BLaER1 treated with 17β-estradiol and CSF1 and Interleukin-3, amounts not matched to agents 10 nM and 100 nM (cell line): ENCODE results near the gene SEMA3G.
A peak's percentile ranks its signal among the peaks of the same experiment; 100 is the strongest.

Experiments used
- H3K27ac ChIP-seq, 11 experiments: shearing (Covaris generic); formaldehyde crosslinking; 2 replicates each; pipeline ENCODE4 v1.8.1; 2022
- H3K27me3 ChIP-seq, 11 experiments: shearing (Covaris generic); formaldehyde crosslinking; 2 replicates each; pipeline ENCODE4 v1.8.1; 2022
- H3K36me3 ChIP-seq, 11 experiments: shearing (Covaris generic); formaldehyde crosslinking; 2 replicates each; pipeline ENCODE4 v1.8.1; 2022
- H3K4me1 ChIP-seq, 10 experiments: shearing (Covaris generic); formaldehyde crosslinking; 2 replicates each; pipeline ENCODE4 v1.8.1; 2022
- H3K4me2 ChIP-seq, 11 experiments: shearing (Covaris generic); formaldehyde crosslinking; 2 replicates each; pipeline ENCODE4 v1.8.1; 2022
- H3K4me3 ChIP-seq, 10 experiments: shearing (Covaris generic); formaldehyde crosslinking; 2 replicates each; pipeline ENCODE4 v1.8.1; 2022
- H3K9ac ChIP-seq, 11 experiments: shearing (Covaris generic); formaldehyde crosslinking; 2 replicates each; pipeline ENCODE4 v1.8.1; 2022
- H3K9me3 ChIP-seq, 11 experiments: shearing (Covaris generic); formaldehyde crosslinking; replicated peaks in 1 of 11; 2 replicates each; pipeline ENCODE4 v1.8.1; 2022
- H4K20me1 ChIP-seq, 11 experiments: shearing (Covaris generic); formaldehyde crosslinking; 2 replicates each; pipeline ENCODE4 v1.8.1; 2022
- Cebpa-rat ChIP-seq, 11 experiments: shearing (Covaris generic); IDR thresholded peaks; 2 replicates each; pipeline ENCODE4 v1.8.1; 2022

SEMA3G gene

GRCh38 chr3:52458031-52458760, 13.3 kb upstream of the SEMA3G start:
- Histone ChIP-seq H4K20me1 (peaks cover 27 to 67% (median 47%) of the 10 kb centered on the region in 11 experiments; a peak in 19 of 22 replicates), H3K36me3 (peaks cover 56 to 65% (median 62%) of the 10 kb centered on the region in 11 experiments), H3K9me3 (no peaks in the 10 kb centered on the region), H3K4me2 (peak overlapping the region in 9 of 11 experiments; percentile 87 to 99 (median 96); a peak in 13 of 22 replicates), H3K27ac (no peak overlapping the region), H3K4me3 (0 out of 20 replicates have a peak overlapping the region, but pooled peaks of 1 of the 10 experiments have one; percentile 98), H3K27me3 (no peaks in the 10 kb centered on the region), H3K4me1 (peaks cover 25 to 87% (median 48%) of the 10 kb centered on the region in 10 experiments), H3K9ac (0 out of 22 replicates have a peak overlapping the region, but pooled peaks of 1 of the 11 experiments have one; percentile 2)
- no peak for TF ChIP-seq Cebpa-rat (IDR thresholded peaks at IDR 0.05)

GRCh38 chr3:52456800-52457183, 11.9 kb upstream of the SEMA3G start:
- TF ChIP-seq Cebpa-rat (IDR thresholded peaks at IDR 0.05) = no peak
- Histone ChIP-seq H3K4me3 (peak overlapping the region; percentile 82 to 98 (median 92)), H3K9ac (peak overlapping the region; percentile 90 to 99 (median 95)), H3K4me1 (peaks cover 25 to 80% (median 44%) of the 10 kb centered on the region in 10 experiments), H3K9me3 (no peaks in the 10 kb centered on the region), H3K27me3 (no peaks in the 10 kb centered on the region), H3K36me3 (peaks cover 44 to 51% (median 48%) of the 10 kb centered on the region in 11 experiments), H3K27ac (peak overlapping the region in 10 of 11 experiments; percentile 80 to 94 (median 90); a peak in 17 of 22 replicates), H3K4me2 (peak overlapping the region; percentile 87 to 99 (median 96)), H4K20me1 (peaks cover 13 to 53% (median 33%) of the 10 kb centered on the region in 11 experiments; a peak in 17 of 22 replicates)

DNA sequence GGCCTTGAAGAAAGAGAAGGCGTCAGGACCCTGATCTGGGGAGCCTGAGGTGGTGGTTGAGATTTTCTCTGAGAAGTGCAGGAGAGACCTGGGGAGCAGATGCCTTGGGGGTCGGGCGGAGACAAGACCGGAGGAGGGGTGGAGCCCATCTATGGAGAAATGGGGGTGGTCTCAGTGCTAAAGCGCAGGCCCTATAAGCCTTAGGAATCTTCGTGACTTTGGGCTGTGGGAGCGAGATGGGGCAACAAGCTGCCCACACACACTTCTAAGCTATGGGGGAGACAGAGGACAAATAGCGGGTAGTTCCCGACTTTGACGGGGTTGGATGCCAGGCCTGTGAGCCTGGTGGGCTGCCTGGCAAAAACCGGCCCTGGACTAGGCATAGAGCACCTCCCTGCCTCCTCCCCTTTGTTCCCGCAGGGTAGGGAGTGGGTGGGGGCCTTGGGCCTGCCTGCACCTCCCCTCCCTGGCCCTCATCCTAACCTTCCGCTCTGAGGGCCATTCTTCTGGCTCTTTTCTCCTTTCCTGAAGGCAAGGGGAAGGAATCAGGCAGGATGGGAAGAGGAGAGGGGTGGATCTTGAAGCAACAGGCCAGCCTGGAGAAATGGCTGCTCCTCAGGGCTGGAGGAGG, 11.4 kb upstream of the SEMA3G start:
- Histone ChIP-seq H3K4me2 (peak overlapping the region; percentile 87 to 99 (median 96)), H3K36me3 (peaks cover 39 to 46% (median 43%) of the 10 kb centered on the region in 11 experiments), H3K9ac (peak overlapping the region; percentile 90 to 99 (median 95)), H4K20me1 (peaks cover 11 to 48% (median 30%) of the 10 kb centered on the region in 11 experiments; a peak in 17 of 22 replicates), H3K4me1 (peaks cover 25 to 75% (median 44%) of the 10 kb centered on the region in 10 experiments), H3K9me3 (no peaks in the 10 kb centered on the region), H3K4me3 (peak overlapping the region; percentile 82 to 98 (median 92)), H3K27me3 (no peaks in the 10 kb centered on the region), H3K27ac (peak overlapping the region; percentile 74 to 94 (median 89))
- TF ChIP-seq Cebpa-rat (IDR thresholded peaks at IDR 0.05) = no peak

GRCh38 chr3:52455283-52456168, 10.6 kb upstream of the SEMA3G start, which contains the start of gene NISCH:
Gene NISCH, plus strand, starts transcription at chr3:52455604. Its CDS starts 38 bp downstream, at chr3:52455642.
- peaks cover 11 to 40% (median 25%) of the 10 kb centered on the region in 11 experiments; a peak in 17 of 22 replicates for H4K20me1 ChIP-seq

GRCh38 chr3:52454938-52455282, 10.0 kb upstream of the SEMA3G start:
- H3K27ac ChIP-seq = peak overlapping the region; percentile 68 to 91 (median 82)

More at GRCh38 chr3:52455283-52456168, 10.6 kb upstream of the SEMA3G start, which contains the start of gene NISCH:
- Histone ChIP-seq H3K27ac (peak within 1 kb of the TSS; percentile 74 to 94 (median 89)), H3K4me1 (peaks cover 25 to 74% (median 45%) of the 10 kb centered on the region in 10 experiments), H3K4me3 (peak within 1 kb of the TSS; percentile 82 to 98 (median 92)), H3K9ac (peak within 1 kb of the TSS; percentile 90 to 99 (median 95)), H3K27me3 (no peaks in the 10 kb centered on the region), H3K4me2 (peak within 1 kb of the TSS; percentile 95 to 100 (median 98)), H3K36me3 (peaks cover 32 to 39% (median 36%) of the 10 kb centered on the region in 11 experiments), H3K9me3 (no peaks in the 10 kb centered on the region)
- peak in 9 of 11 experiments; percentile 22 to 90 (median 73); a peak in 15 of 22 replicates for TF ChIP-seq Cebpa-rat (IDR thresholded peaks at IDR 0.05)

DNA sequence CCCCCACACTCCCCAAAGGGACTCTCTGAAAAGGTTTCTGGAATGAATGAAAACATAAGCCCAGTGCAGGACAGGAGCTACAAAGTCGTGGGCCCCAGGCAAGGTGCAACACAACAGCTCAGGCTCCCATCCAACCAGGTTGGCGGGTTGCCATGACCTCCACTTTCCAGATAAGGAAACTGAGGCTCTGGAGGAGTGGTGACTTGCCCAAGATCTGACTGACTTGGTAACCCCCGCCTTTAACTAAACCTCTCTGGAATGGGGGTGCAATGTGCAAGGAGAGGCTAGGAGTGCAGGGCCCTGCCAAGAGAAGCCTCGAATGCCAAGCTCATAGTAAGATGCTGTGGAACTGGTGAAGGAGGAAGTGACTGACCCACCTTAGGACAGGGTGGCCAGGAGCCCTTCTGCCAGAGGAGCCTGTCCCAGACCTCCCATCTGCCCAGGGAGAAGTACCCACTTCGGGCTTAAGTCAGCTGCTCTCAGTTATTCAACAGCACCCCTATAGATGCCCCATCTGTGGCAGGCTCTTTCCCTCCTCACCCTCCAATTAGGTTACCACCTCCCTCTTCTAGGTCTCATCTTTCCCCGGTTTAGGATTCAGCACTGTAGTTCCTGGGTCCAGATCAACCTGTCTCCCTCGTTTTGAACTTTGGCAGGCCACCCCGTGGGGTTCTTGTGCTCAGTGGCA, 9.5 kb upstream of the SEMA3G start:
- Histone ChIP-seq H3K27ac (peak overlapping the region; percentile 68 to 91 (median 82); a peak in 17 of 22 replicates), H3K4me1 (peaks cover 25 to 72% (median 52%) of the 10 kb centered on the region in 10 experiments), H3K27me3 (no peaks in the 10 kb centered on the region), H3K4me3 (peak overlapping the region in 9 of 10 experiments; percentile 82 to 98 (median 92); a peak in 14 of 20 replicates), H4K20me1 (peaks cover 11 to 32% (median 25%) of the 10 kb centered on the region in 11 experiments; a peak in 17 of 22 replicates), H3K4me2 (peak overlapping the region; percentile 83 to 100 (median 95)), H3K9ac (peak overlapping the region in 10 of 11 experiments; percentile 90 to 99 (median 94); a peak in 17 of 22 replicates), H3K9me3 (no peaks in the 10 kb centered on the region), H3K36me3 (peaks cover 20 to 27% (median 25%) of the 10 kb centered on the region in 11 experiments)
- TF ChIP-seq Cebpa-rat (IDR thresholded peaks at IDR 0.05) = no peak

More at GRCh38 chr3:52454938-52455282, 10.0 kb upstream of the SEMA3G start:
- Histone ChIP-seq H3K27me3 (no peaks in the 10 kb centered on the region), H3K36me3 (peaks cover 26 to 32% (median 30%) of the 10 kb centered on the region in 11 experiments), H3K4me2 (peak overlapping the region; percentile 83 to 100 (median 95)), H3K4me3 (peak overlapping the region; percentile 82 to 98 (median 92)), H3K9me3 (no peaks in the 10 kb centered on the region), H3K4me1 (peaks cover 25 to 74% (median 50%) of the 10 kb centered on the region in 10 experiments), H4K20me1 (peaks cover 11 to 34% (median 25%) of the 10 kb centered on the region in 11 experiments; a peak in 17 of 22 replicates), H3K9ac (peak overlapping the region; percentile 90 to 99 (median 95))
- no peak for TF ChIP-seq Cebpa-rat (IDR thresholded peaks at IDR 0.05)

DNA sequence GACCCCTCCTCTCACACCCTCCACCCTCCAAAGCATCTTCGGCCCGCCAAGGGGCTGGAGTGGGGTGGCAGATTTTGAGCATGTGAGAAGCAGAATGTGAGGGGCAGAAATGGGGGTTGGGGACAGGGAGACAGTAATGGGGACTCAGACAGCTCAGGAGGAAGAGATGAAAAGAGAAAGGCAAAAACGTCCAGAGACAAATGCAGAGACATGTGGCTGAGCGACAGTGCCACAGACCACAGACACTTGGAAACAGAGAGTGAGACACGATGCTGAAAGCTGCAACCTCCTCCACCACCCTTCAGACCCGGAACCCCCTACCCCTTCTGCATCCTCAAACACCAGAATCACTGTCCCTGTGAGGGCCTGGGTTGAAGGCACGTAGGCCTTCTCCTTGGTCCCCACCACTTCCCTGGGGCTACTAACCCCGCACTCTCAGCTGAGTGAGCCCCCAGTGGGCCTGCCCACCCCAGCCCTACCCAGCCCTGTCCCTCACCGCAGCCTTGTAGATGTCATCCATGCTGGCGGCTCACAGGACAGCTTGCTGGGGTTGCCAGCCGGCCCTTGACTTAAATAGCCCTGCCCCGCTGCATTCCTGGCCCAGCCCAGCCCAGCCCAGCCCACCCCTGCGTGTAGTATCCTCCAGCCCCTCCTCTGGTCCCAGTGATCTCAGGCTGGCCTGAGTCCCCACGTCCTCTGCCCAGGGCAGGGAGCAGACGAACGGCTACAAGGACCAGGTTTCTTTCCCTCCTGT, 8.8 kb upstream of the SEMA3G start, which contains the start of gene TNNC1:
TNNC1 (minus strand) TSS at position 546 of the 754 bp plus-strand sequence; CDS start at position 520, 26 bp downstream.
- Histone ChIP-seq H3K9ac (peak within 1 kb of the TSS; percentile 90 to 99 (median 95)), H3K27me3 (no peaks in the 10 kb centered on the region), H3K4me1 (peaks cover 25 to 65% (median 48%) of the 10 kb centered on the region in 10 experiments), H3K4me2 (peak within 1 kb of the TSS; percentile 83 to 100 (median 95)), H3K9me3 (no peaks in the 10 kb centered on the region), H4K20me1 (peaks cover 11 to 25% (median 20%) of the 10 kb centered on the region in 11 experiments; a peak in 17 of 22 replicates), H3K36me3 (peaks cover 13 to 20% (median 17%) of the 10 kb centered on the region in 11 experiments), H3K4me3 (peak within 1 kb of the TSS; percentile 82 to 98 (median 92); a peak in 19 of 20 replicates), H3K27ac (peak within 1 kb of the TSS; percentile 68 to 91 (median 82))
- no peak for TF ChIP-seq Cebpa-rat (IDR thresholded peaks at IDR 0.05)
